ENCODE results near the gene LRRC8B. TPM values are rescaled to one million over a fixed set of nuclear protein-coding genes. Genes with fewer than 3 reads are reported as not detected.

Gene LRRC8B
- total and polyA plus RNA-seq, 9 of the 15 experiments (the other 6 are each of a cell fraction or from before 2014, with no cell fraction given) = 4.3 to 43.7 (median 14.4) TPM

GRCh38 chr1:89524369-89525168 lies at the start of gene LRRC8B (continued):
- no peak for TF ChIP-seq THAP7 (CRISPR knock-in tag; IDR thresholded peaks at IDR 0.05)
- TF ChIP-seq ZNF311 (CRISPR knock-in tag; IDR thresholded peaks at IDR 0.05) = peak; percentile 67; the same call in 1 of the 2 replicates
- TF ChIP-seq ZNF318 (IDR thresholded peaks at IDR 0.05; ENCODE audit: borderline replicate concordance in 1 of 2, low read depth in 1 of 2) = no peak
- TF ChIP-seq NEUROD1 (IDR thresholded peaks at IDR 0.05; ENCODE audit: borderline replicate concordance, low read depth, low read length, partially characterized antibody) = peak; percentile 30
- peak; percentile 50; the same call in 1 of the 2 replicates for TF ChIP-seq TARDBP (IDR thresholded peaks at IDR 0.05)
- no peak for TF ChIP-seq MEF2D (tag; conservative IDR thresholded peaks at IDR 0.05; ENCODE audit: low read depth)
- TF ChIP-seq SPI1 (IDR thresholded peaks at IDR 0.05; ENCODE audit: borderline replicate concordance, low read depth, low read length) = no peak
- TF ChIP-seq PYGO2 (tag; IDR thresholded peaks at IDR 0.05) = no peak
- TF ChIP-seq RFX5 (IDR thresholded peaks at IDR 0.05; ENCODE audit: low read depth, low read length) = no peak
- TF ChIP-seq FOXJ2 (tag; IDR thresholded peaks at IDR 0.05) = no peak
- TF ChIP-seq PATZ1 (CRISPR knock-in tag; IDR thresholded peaks at IDR 0.05; ENCODE audit: borderline replicate concordance) = no peak
- no peak for TF ChIP-seq POU5F1 (IDR thresholded peaks at IDR 0.05; ENCODE audit: borderline replicate concordance, low read depth, low read length, partially characterized antibody)
- no peak for TF ChIP-seq TAF15 (IDR thresholded peaks at IDR 0.05; ENCODE audit: low read depth, low read length)
- TF ChIP-seq PKNOX1 (IDR thresholded peaks at IDR 0.05) = no peak
- peak; percentile 58; the same call in 1 of the 2 replicates for TF ChIP-seq HSF4 (CRISPR knock-in tag; IDR thresholded peaks at IDR 0.05; ENCODE audit: borderline replicate concordance)
